Measurements from ENCODE around the gene ICAM5. TPM values are rescaled to one million over a fixed set of nuclear protein-coding genes. Genes with fewer than 3 reads are reported as not detected.
"Not testable (repeated sequence)": the region's sequence is repeated elsewhere in the genome, so short reads cannot be mapped to it uniquely, and the experiment has no call there.

ICAM5 gene
- total RNA-seq, 1 donor from 2014 or later: 0.10 TPM

DNA sequence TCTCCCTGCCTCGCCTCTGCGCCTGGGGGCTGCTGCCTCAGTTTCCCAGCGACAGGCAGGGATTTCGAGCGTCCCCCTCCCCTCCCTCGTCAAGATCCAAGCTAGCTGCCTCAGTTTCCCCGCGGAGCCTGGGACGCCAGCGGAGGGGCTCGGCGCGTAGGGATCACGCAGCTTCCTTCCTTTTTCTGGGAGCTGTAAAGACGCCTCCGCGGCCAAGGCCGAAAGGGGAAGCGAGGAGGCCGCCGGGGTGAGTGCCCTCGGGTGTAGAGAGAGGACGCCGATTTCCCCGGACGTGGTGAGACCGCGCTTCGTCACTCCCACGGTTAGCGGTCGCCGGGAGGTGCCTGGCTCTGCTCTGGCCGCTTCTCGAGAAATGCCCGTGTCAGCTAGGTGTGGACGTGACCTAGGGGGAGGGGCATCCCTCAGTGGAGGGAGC lies 19.6 kb upstream of the ICAM5 start:
- no peak for DNase-seq

DNA sequence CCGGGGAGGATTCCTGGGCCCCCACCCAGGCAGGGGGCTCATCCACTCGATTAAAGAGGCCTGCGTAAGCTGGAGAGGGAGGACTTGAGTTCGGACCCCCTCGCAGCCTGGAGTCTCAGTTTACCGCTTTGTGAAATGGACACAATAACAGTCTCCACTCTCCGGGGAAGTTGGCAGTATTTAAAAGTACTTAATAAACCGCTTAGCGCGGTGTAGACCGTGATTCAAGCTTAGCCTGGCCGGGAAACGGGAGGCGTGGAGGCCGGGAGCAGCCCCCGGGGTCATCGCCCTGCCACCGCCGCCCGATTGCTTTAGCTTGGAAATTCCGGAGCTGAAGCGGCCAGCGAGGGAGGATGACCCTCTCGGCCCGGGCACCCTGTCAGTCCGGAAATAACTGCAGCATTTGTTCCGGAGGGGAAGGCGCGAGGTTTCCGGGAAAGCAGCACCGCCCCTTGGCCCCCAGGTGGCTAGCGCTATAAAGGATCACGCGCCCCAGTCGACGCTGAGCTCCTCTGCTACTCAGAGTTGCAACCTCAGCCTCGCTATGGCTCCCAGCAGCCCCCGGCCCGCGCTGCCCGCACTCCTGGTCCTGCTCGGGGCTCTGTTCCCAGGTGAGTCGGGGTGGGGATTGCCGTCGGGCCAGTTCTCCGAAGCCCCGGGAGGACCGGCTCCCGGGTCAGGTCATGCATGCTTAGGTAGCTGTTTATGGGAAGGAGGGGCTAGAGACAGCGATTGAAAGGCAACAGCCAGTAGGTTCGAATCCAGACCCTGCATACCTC lies 18.9 kb upstream of the ICAM5 start, which contains the start of gene ICAM1:
Gene ICAM1 (plus strand): TSS at position 505 of the 779 bp plus-strand sequence. CDS start 40 bp downstream, at position 545.
- peak; percentile 28 for DNase-seq

DNA sequence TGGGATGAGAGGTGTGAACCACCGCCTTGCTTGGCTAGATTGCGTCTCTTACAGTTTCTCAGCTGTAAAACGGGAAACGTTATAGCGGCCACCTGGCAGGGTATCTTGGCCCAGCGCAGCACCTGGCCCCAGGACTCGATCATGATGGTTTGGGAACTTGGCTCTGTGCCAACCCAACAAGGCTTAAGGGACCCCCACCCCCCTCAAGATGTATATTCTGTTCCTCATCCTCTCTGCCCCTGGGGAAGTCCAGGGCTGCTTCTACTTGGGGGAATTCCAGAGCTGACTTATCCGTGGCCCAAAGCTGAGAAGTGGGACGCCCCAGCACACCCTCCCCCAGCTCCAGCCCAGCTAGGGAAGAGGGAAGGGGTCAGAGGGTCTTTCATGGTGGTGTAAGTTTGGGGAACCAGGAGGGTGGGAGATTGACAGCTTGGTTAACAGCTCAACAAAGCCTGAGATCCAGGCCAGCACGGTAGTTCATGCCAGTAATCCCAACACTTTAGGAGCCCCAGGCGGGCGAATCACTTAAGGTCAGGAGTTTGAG lies 18.1 kb upstream of the ICAM5 start:
- no peak for DNase-seq

DNA sequence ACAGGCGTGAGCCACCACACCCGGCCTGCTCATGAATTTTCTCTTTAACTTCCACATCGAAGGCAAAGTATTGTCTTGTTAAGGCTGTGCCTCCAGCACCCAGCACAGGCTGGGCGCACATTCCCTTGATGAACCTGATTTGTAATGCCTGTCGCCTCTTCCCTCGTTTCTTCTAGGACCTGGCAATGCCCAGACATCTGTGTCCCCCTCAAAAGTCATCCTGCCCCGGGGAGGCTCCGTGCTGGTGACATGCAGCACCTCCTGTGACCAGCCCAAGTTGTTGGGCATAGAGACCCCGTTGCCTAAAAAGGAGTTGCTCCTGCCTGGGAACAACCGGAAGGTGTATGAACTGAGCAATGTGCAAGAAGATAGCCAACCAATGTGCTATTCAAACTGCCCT lies 15.2 kb upstream of the ICAM5 start:
- DNase-seq: no peak

DNA sequence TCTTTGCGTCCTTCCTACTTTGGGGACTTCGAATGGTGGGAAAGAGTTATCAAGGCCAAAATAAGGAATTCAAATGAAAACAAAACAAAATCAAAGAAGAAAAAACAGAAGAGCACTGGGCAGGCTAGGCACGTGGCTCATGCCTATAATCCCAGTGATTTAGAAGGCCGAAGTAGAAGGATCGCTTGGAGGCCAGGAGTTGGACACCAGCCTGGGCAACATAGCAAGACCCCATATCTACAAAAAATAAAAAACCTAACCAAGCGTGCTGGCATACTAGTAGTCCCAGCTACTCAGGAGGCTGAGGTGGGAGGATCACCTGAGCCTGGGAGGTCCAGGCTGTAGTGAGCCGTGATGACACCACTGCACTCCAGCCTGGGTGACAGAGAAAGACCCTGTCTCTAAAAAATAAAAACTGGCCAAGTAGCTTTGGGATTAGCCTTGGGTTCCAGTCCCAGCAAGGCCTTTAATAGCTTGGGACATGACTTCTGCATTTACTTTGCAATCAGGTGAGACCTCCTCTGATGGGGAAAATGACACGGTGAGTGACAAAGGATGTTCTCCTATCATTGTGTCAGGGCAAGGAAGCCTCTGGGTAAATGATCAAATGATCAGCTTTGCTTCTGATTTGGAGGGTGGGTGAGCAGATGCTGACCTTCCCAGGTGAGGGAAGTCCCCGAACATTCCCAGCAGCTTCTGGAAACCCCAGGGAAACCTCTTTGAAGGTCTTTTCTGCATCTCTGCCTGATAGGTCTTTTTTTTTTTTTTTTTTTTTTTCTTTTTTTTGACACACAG lies 11.8 kb upstream of the ICAM5 start:
- DNase-seq: no peak

DNA sequence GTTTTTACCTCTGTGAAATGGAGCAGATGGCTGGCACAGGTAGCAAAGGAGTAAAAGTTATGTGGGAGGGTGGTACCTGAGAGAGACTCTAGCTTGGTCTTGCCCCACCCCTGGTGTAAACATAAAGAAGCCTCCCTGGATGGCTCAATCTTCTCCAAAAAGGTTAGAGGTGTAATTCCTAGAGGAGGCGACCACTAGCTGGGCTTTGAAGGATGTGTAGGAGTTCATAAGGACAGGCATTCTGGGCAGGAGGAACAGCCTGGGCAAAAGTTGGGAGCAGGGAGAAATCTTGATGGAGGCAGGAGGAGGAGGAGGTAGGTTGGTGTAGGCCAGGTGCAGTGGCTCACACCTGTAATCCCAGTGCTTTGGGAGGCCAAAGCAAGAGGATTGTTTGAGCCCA lies 10.8 kb upstream of the ICAM5 start:
- DNase-seq: no peak

DNA sequence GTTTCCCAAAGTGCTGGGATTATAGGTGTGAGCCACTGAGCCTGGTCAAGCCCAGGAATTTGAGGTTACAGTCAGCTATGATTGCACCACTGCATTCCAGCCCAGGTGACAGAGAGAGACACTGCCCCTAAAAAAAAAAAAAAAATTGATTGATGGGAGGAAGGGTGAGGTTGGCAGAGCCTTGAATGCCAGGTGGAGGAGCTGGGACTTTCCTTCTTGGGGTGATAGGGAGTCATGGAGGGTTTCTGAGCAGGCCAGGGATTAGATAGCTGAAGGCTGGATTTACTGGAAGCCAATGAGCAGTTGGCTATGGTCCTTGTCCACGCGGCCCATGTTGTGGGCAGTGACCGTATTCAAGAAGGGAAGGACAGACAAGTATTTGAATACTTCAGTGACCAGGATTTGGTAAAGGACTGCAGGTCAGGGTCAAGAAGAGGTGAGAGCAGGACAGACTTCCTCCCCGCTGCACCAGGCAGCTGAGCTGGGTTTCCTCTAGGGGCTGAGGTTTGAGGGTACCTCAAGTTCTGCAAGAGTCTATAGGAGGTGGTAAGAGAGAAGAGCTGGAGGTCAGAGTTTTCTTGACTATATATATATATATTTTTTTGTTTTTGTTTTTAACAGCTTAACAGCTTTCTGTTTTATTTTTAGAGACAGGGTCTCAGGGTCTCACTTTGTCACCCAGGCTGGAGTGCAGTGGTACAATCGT lies 9.9 kb upstream of the ICAM5 start:
- no peak for DNase-seq

DNA sequence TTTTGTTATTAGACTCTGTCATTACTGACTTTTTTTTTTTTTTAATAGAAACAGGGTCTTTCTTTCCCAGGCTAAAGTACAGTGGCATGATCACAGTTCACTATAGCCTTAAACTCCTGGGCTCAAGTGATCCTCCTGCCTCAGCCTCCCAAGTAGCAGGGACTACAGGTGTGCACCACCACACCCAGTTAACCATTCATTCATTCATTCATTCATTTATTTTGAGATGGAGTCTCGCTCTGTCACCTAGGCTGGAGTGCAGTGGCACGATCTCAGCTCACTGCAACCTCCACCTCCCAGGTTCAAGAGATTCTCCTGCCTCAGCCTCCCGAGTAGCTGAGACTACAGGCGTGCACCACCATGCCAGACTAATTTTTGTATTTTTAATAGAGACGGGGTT lies 7.7 kb upstream of the ICAM5 start:
- DNase-seq: not testable (repeated sequence)

DNA sequence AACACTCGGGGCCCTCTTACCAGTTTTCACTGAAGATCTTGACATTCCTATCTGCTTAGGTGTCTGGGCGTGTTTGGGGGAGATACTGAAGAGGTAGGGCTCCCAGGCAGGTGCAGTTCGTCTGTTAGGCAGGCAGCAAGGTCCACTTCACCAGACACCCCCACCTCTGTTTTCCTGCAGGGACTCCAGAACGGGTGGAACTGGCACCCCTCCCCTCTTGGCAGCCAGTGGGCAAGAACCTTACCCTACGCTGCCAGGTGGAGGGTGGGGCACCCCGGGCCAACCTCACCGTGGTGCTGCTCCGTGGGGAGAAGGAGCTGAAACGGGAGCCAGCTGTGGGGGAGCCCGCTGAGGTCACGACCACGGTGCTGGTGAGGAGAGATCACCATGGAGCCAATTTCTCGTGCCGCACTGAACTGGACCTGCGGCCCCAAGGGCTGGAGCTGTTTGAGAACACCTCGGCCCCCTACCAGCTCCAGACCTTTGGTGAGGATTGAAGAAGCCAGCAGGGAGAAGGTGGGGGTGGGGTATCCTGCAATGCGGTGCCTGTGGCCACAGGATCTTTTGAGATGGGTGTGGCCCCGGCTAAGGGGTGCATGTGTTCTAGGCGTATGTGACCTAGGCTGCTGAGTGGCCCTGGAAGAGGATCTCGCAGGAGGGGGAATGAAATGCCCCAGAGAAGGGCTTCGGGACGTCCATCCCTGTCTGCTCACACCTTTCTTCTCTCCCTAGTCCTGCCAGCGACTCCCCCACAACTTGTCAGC lies 6.3 kb upstream of the ICAM5 start:
- DNase-seq: no peak

DNA sequence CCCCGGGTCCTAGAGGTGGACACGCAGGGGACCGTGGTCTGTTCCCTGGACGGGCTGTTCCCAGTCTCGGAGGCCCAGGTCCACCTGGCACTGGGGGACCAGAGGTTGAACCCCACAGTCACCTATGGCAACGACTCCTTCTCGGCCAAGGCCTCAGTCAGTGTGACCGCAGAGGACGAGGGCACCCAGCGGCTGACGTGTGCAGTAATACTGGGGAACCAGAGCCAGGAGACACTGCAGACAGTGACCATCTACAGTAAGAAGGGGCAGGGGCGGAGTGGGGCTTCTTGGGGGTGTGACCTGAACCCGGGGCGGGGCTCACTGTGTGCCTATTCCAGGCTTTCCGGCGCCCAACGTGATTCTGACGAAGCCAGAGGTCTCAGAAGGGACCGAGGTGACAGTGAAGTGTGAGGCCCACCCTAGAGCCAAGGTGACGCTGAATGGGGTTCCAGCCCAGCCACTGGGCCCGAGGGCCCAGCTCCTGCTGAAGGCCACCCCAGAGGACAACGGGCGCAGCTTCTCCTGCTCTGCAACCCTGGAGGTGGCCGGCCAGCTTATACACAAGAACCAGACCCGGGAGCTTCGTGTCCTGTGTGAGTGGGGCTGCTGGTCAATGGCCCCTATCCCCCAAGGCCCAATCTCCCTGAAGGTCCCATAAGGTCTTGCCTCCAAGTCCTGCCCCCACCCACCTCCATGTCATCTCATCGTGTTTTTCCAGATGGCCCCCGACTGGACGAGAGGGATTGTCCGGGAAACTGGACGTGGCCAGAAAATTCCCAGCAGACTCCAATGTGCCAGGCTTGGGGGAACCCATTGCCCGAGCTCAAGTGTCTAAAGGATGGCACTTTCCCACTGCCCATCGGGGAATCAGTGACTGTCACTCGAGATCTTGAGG lies 5.4 kb upstream of the ICAM5 start:
- DNase-seq: no peak

DNA sequence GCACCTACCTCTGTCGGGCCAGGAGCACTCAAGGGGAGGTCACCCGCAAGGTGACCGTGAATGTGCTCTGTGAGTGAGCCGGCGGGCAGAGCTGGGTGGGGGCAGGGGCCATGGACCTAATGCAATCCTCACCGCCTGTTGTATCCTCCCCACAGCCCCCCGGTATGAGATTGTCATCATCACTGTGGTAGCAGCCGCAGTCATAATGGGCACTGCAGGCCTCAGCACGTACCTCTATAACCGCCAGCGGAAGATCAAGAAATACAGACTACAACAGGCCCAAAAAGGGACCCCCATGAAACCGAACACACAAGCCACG lies 4.8 kb upstream of the ICAM5 start:
- DNase-seq: no peak

DNA sequence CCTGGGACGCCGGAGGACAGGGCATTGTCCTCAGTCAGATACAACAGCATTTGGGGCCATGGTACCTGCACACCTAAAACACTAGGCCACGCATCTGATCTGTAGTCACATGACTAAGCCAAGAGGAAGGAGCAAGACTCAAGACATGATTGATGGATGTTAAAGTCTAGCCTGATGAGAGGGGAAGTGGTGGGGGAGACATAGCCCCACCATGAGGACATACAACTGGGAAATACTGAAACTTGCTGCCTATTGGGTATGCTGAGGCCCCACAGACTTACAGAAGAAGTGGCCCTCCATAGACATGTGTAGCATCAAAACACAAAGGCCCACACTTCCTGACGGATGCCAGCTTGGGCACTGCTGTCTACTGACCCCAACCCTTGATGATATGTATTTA lies 4.4 kb upstream of the ICAM5 start:
- no peak for DNase-seq

DNA sequence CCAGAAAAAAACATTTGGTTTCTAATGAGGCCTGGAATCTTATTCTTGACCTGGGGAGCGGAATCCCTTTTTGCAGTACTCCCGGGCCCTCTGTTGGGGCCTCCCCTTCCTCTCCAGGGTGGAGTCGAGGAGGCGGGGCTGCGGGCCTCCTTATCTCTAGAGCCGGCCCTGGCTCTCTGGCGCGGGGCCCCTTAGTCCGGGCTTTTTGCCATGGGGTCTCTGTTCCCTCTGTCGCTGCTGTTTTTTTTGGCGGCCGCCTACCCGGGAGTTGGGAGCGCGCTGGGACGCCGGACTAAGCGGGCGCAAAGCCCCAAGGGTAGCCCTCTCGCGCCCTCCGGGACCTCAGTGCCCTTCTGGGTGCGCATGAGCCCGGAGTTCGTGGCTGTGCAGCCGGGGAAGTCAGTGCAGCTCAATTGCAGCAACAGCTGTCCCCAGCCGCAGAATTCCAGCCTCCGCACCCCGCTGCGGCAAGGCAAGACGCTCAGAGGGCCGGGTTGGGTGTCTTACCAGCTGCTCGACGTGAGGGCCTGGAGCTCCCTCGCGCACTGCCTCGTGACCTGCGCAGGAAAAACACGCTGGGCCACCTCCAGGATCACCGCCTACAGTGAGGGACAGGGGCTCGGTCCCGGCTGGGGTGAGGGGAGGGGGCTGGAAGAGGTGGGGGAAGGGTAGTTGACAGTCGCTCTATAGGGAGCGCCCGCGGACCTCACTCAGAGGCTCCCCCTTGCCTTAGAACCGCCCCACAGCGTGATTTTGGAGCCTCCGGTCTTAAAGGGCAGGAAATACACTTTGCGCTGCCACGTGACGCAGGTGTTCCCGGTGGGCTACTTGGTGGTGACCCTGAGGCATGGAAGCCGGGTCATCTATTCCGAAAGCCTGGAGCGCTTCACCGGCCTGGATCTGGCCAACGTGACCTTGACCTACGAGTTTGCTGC lies 2.7 kb upstream of the ICAM5 start, which contains the start of gene ICAM4:
Gene ICAM4 (plus strand): TSS at position 153 of the 935 bp plus-strand sequence. CDS start 58 bp downstream, at position 211.
- DNase-seq: peak; percentile 10

DNA sequence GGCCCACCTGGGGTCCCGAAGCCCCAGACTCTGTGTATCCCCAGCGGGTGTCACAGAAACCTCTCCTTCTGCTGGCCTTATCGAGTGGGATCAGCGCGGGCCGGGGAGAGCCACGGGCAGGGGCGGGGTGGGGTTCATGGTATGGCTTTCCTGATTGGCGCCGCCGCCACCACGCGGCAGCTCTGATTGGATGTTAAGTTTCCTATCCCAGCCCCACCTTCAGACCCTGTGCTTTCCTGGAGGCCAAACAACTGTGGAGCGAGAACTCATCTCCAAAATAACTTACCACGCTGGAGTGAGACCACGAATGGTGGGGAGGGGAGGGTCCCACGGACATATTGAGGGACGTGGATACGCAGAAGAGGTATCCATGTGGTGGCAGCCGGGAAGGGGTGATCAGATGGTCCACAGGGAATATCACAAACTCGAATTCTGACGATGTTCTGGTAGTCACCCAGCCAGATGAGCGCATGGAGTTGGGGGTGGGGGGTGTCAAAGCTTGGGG lies 1.0 kb upstream of the ICAM5 start:
- peak; percentile 26 for DNase-seq

DNA sequence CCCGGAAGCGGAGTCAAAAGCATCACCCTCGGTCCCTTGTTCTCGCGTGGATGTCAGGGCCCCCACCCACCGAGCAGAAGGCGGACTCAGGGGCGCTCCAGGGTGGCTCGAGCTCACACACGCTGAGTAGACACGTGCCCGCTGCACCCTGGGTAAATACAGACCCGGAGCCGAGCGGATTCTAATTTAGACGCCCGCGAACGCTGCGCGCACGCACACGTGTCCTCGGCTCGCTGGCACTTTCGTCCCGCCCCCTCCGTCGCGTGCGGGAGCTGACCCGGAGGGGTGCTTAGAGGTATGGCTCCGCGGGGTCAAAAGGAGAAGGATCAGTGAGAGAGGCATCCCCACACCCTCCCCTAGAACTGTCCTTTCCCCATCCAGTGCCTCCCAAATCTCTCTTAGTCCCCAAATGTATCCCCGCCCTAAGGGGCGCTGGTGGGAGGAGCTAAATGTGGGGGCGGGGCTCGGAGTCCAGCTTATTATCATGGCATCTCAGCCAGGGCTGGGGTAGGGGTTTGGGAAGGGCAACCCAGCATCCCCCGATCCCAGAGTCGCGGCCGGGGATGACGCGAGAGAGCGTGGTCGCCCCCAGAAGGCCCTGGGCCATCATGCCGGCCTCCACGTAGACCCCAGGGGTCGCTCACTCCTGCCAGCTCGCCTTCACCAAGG lies 451 bp upstream of the ICAM5 start:
- DNase-seq: no peak

DNA sequence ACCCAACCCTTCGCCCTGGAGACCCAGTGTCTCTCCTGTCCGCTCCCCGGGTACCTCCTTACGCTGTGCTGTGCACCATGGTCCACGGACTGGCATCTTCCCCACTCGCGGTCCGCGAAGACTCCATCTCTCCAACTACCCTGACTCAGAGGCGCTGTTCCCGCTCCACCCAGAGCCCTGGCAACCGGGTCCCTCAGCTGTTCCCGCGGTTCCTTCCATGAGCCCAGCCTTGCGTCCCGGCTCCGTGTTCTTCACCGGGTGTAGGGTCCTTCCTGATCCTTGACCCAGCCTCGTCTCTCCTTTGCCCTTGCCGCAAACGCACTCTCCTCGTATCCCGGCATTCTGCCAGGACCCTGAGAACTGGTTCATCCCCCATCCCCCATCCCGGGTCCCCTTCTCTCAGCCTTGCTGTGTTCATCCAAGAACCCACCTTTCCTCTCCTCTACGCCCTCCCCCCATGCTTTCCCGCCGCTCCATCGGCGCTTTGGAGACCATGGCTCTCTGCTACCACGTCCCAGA lies 664 bp downstream of the ICAM5 start:
- DNase-seq: no peak

DNA sequence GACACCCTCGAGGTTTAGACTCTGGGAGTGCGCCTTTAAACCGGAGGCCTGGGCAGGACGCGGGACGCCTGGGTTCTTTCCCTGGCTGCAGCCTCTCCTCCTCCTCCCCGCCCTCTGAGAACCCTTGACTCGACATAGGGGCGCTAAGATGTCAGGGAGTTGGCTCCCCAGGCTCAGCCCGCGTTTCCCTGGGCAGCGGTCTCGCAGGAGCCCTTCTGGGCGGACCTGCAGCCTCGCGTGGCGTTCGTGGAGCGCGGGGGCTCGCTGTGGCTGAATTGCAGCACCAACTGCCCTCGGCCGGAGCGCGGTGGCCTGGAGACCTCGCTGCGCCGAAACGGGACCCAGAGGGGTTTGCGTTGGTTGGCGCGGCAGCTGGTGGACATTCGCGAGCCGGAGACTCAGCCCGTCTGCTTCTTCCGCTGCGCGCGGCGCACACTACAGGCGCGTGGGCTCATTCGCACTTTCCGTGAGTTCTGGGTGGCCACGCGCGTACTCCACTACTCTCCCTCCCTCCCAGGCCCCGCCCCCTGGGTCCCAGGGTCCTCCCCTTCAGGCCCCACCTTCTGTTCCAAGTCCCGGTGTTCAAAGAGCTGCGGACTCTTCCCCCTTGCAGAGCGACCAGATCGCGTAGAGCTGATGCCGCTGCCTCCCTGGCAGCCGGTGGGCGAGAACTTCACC lies 1.3 kb downstream of the ICAM5 start:
- DNase-seq: no peak

Data from skin of body (tissue), 2 donors.